Measurements from ENCODE around the gene DNASE1L2.

The DNASE1L2 gene

DNA sequence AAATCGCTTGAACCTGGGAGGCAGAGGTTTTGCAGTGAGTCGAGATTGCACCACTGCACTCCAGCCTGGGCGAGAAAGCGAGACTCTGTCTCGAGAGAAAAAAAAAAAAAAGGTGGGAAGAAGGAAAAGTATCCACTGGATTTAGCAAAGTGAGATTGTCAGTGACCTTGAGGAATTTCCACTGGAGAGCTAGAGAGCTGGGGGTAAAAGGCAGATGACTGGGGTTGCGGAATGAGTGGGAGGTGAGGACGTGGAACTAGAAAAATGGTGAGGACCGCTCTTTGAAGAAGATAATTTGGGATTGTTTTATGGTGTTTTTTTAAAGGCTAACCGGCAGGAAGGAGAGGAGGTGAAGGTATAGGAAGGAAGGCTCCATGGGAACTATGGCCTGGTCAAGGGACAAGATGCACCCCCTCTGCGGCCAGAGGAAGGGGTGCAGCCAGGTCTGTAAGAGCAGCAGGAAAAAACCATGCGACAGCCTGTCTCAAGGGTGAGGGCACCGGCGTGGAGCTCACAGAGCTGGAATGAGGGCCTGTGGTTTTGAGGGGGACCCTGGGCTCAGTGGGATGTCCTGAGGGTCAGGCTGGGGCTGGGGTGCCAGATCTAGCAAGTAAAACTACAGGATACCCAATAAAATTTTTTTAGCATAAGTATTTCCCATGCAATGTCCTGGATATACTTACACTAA is 31.7 kb upstream of the DNASE1L2 start:
- H3K4me2 ChIP-seq (ENCODE audit: low read length, poor library complexity, severe bottlenecking): peak overlapping the region; percentile 82
- H2AK5ac ChIP-seq (ENCODE audit: low read length, severe bottlenecking): no peak overlapping the region
- peak overlapping the region; percentile 18 for H2AFZ ChIP-seq (ENCODE audit: low read depth, low read length)
- peak overlapping the region in 1 of 2 experiments; percentile 73 for H3K14ac ChIP-seq (ENCODE audit: low read length in 2 of 2)
- no peak overlapping the region for H3K4ac ChIP-seq (ENCODE audit: low read depth in 1 of 2, low read length in 2 of 2)
- no peak overlapping the region for H2BK15ac ChIP-seq (ENCODE audit: low read depth, poor library complexity, severe bottlenecking)
- peaks cover 24% of the 10 kb centered on the region for H3K79me1 ChIP-seq (replicated peaks; ENCODE audit: low read length, poor library complexity, severe bottlenecking)
- no peak overlapping the region for H2BK12ac ChIP-seq (ENCODE audit: low read length in 2 of 2)
- DNase-seq: no peak
- peak overlapping the region; percentile 97 for H3K9ac ChIP-seq (ENCODE audit: low read length)
- H3K9me3 ChIP-seq (ENCODE audit: control insufficient read depth, low read length): peaks cover 6% of the 10 kb centered on the region
- H4K8ac ChIP-seq (ENCODE audit: low read length): peak overlapping the region; percentile 67
- H3K23ac ChIP-seq (ENCODE audit: low read length in 2 of 2): no peak overlapping the region
- H2BK5ac ChIP-seq (ENCODE audit: low read depth, low read length, poor library complexity, severe bottlenecking): no peak overlapping the region
- H3K36me3 ChIP-seq (ENCODE audit: control insufficient read depth in 1 of 2, insufficient read depth in 2 of 2, low read depth in 1 of 2, low read length in 2 of 2): peaks cover 24 to 38% of the 10 kb centered on the region in 2 experiments
- H2BK120ac ChIP-seq (ENCODE audit: low read depth, low read length): no peak overlapping the region
- WGBS: 88% methylated on average over 13 of the region's 13 CpGs
- peaks cover 17% of the 10 kb centered on the region for H3K4me1 ChIP-seq (ENCODE audit: control insufficient read depth, insufficient read depth, low read depth, low read length)
- H3K27me3 ChIP-seq (ENCODE audit: control insufficient read depth in 1 of 2, insufficient read depth in 1 of 2, low read length in 2 of 2): peaks cover 9 to 10% of the 10 kb centered on the region in 2 experiments
- peak overlapping the region; percentile 30 for H4K91ac ChIP-seq (ENCODE audit: low read length)
- H3K4me3 ChIP-seq (ENCODE audit: insufficient read depth in 1 of 2, low read depth in 1 of 2, low read length in 2 of 2): peak overlapping the region in 1 of 2 experiments; percentile 94
- H3K18ac ChIP-seq (ENCODE audit: low read depth in 1 of 2, low read length in 2 of 2): no peak overlapping the region
- H3K27ac ChIP-seq (ENCODE audit: low read length, poor library complexity, severe bottlenecking): no peak overlapping the region

DNA sequence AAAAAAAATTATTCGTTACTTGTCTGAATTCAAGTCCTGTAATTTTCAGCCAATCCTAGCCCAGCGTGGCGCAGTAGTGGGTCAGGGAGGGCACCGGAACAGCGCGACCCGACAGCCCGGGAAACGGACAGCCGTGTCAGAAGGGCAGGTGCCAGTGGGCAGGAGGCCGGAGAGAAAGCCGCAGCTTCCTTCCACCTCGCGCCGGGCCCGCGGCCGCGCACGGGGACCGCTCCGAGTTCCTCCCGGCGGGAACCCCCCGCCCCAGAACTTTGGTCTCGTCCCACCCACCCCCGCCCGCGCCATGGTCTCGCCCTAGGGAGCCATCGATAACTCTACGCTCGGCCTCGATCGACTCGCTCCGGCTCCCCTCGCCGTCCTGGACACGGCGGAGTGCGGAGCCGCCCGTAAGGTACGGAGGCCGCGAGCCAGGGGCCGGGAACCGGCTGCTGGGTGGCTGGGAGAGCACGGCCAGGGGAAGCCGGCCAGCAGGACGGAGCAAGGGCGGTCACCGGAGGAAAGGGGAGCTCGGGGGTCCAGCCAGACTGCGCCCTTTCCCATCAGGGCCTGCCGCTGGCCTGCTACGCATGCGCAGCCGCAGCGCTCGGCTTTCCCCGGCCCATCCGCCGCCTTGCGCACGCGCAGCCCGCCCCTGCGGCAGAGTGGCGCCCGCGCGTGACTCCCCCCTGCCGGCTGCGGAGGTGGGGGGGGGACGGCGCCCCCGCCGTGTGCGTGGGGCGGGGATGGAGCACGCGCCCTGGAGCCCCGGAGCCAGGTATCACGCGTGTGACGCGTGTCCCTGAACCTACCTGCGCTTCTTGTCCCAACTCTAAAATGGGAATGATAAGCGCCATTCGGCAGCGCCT is 30.9 kb upstream of the DNASE1L2 start, which contains the start of gene MLST8:
Gene MLST8 (plus strand): TSS at position 351 of the 863 bp plus-strand sequence. CDS start 632 bp downstream, outside the sequence.
- Histone ChIP-seq H3K4me3 (ENCODE audit: insufficient read depth in 1 of 2, low read depth in 1 of 2, low read length in 2 of 2) (peak within 1 kb of the TSS; percentile 92 to 94), H2BK120ac (ENCODE audit: low read depth, low read length) (peak within 1 kb of the TSS; percentile 77), H3K4me1 (ENCODE audit: control insufficient read depth, insufficient read depth, low read depth, low read length) (peaks cover 19% of the 10 kb centered on the region), H3K9me3 (ENCODE audit: control insufficient read depth, low read length) (peaks cover 3% of the 10 kb centered on the region), H3K79me1 (replicated peaks; ENCODE audit: low read length, poor library complexity, severe bottlenecking) (peaks cover 26% of the 10 kb centered on the region), H3K36me3 (ENCODE audit: control insufficient read depth in 1 of 2, insufficient read depth in 2 of 2, low read depth in 1 of 2, low read length in 2 of 2) (peaks cover 26 to 46% of the 10 kb centered on the region in 2 experiments), H4K8ac (ENCODE audit: low read length) (peak within 1 kb of the TSS; percentile 97), H2AK5ac (ENCODE audit: low read length, severe bottlenecking) (peak within 1 kb of the TSS; percentile 93), H2AFZ (ENCODE audit: low read depth, low read length) (peak within 1 kb of the TSS; percentile 83), H3K23ac (ENCODE audit: low read length in 2 of 2) (peak within 1 kb of the TSS in 1 of 2 experiments; percentile 74), H2BK15ac (ENCODE audit: low read depth, poor library complexity, severe bottlenecking) (peak within 1 kb of the TSS; percentile 95), H3K4me2 (ENCODE audit: low read length, poor library complexity, severe bottlenecking) (peak within 1 kb of the TSS; percentile 96), H3K18ac (ENCODE audit: low read depth in 1 of 2, low read length in 2 of 2) (peak within 1 kb of the TSS; percentile 99), H3K27me3 (ENCODE audit: control insufficient read depth in 1 of 2, insufficient read depth in 1 of 2, low read length in 2 of 2) (peaks cover 2% of the 10 kb centered on the region in 2 experiments), H3K9ac (ENCODE audit: low read length) (peak within 1 kb of the TSS; percentile 97), H3K27ac (ENCODE audit: low read length, poor library complexity, severe bottlenecking) (peak within 1 kb of the TSS; percentile 73), H4K91ac (ENCODE audit: low read length) (peak within 1 kb of the TSS; percentile 99), H3K14ac (ENCODE audit: low read length in 2 of 2) (peak within 1 kb of the TSS in 1 of 2 experiments; percentile 97), H2BK5ac (ENCODE audit: low read depth, low read length, poor library complexity, severe bottlenecking) (peak within 1 kb of the TSS; percentile 98), H2BK12ac (ENCODE audit: low read length in 2 of 2) (peak within 1 kb of the TSS in 1 of 2 experiments; percentile 94), H3K4ac (ENCODE audit: low read depth in 1 of 2, low read length in 2 of 2) (peak within 1 kb of the TSS; percentile 96 to 99)
- DNase-seq: peak; percentile 88
- under 1% methylated on average over 92 of the region's 93 CpGs for WGBS

DNA sequence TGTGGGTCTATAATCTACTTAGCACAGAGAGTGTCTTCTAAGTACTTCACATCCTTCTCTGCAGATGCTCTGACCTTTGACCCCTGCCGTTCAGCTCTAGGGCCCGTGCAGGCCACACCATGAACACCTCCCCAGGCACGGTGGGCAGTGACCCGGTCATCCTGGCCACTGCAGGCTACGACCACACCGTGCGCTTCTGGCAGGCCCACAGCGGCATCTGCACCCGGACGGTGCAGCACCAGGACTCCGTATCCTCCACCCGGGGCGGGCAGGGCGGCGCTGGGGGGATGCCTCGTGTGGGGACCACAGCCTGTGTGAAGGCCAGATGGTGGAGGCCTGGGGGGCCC is 30.3 kb upstream of the DNASE1L2 start:
- peak overlapping the region; percentile 85 to 96 for H3K18ac ChIP-seq (ENCODE audit: low read depth in 1 of 2, low read length in 2 of 2)
- H3K14ac ChIP-seq (ENCODE audit: low read length in 2 of 2): peak overlapping the region in 1 of 2 experiments; percentile 97
- peak overlapping the region; percentile 96 to 99 for H3K4ac ChIP-seq (ENCODE audit: low read depth in 1 of 2, low read length in 2 of 2)
- H3K9ac ChIP-seq (ENCODE audit: low read length): peak overlapping the region; percentile 97
- H2AFZ ChIP-seq (ENCODE audit: low read depth, low read length): peak overlapping the region; percentile 62
- peak overlapping the region in 1 of 2 experiments; percentile 67 for H3K23ac ChIP-seq (ENCODE audit: low read length in 2 of 2)
- peak overlapping the region; percentile 97 for H4K91ac ChIP-seq (ENCODE audit: low read length)
- H3K4me1 ChIP-seq (ENCODE audit: control insufficient read depth, insufficient read depth, low read depth, low read length): peaks cover 25% of the 10 kb centered on the region
- H2BK120ac ChIP-seq (ENCODE audit: low read depth, low read length): peak overlapping the region; percentile 77
- peaks cover 26% of the 10 kb centered on the region for H3K79me1 ChIP-seq (replicated peaks; ENCODE audit: low read length, poor library complexity, severe bottlenecking)
- peak overlapping the region; percentile 55 for H2BK15ac ChIP-seq (ENCODE audit: low read depth, poor library complexity, severe bottlenecking)
- WGBS: 50% methylated on average over 16 of the region's 16 CpGs
- peak overlapping the region; percentile 93 for H2AK5ac ChIP-seq (ENCODE audit: low read length, severe bottlenecking)
- peak overlapping the region; percentile 96 for H3K4me2 ChIP-seq (ENCODE audit: low read length, poor library complexity, severe bottlenecking)
- H3K4me3 ChIP-seq (ENCODE audit: insufficient read depth in 1 of 2, low read depth in 1 of 2, low read length in 2 of 2): peak overlapping the region; percentile 92 to 94
- H3K27me3 ChIP-seq (ENCODE audit: control insufficient read depth in 1 of 2, insufficient read depth in 1 of 2, low read length in 2 of 2): no peaks in the 10 kb centered on the region
- no peaks in the 10 kb centered on the region for H3K9me3 ChIP-seq (ENCODE audit: control insufficient read depth, low read length)
- H4K8ac ChIP-seq (ENCODE audit: low read length): peak overlapping the region; percentile 92
- DNase-seq: no peak
- peaks cover 26 to 52% of the 10 kb centered on the region in 2 experiments for H3K36me3 ChIP-seq (ENCODE audit: control insufficient read depth in 1 of 2, insufficient read depth in 2 of 2, low read depth in 1 of 2, low read length in 2 of 2)
- H2BK5ac ChIP-seq (ENCODE audit: low read depth, low read length, poor library complexity, severe bottlenecking): no peak overlapping the region
- H3K27ac ChIP-seq (ENCODE audit: low read length, poor library complexity, severe bottlenecking): peak overlapping the region; percentile 16
- peak overlapping the region in 1 of 2 experiments; percentile 94 for H2BK12ac ChIP-seq (ENCODE audit: low read length in 2 of 2)
